Prostate gland (tissue), 2 donors: ENCODE data around the gene TLCD5.

Experiments used
- CTCF ChIP-seq, 4 experiments: fragments of 200-600 bp in 2 of 4; fragments of 450-650 bp in 2 of 4; sonication (generic) in 2 of 4; IDR thresholded peaks; 1 replicate in 3 of 4; 2 replicates in 1 of 4; pipeline ENCODE4 v1.5.1; 2016 to 2019; ENCODE audit warnings: antibody characterized with exemption in 4 of 4, mild to moderate bottlenecking in 2 of 4, moderate library complexity in 2 of 4
- POLR2AphosphoS5 ChIP-seq: sonication (generic); formaldehyde crosslinking; IDR thresholded peaks from one replicate; pipeline ENCODE4 v1.6.1; 2017; ENCODE audit warnings: antibody characterized with exemption

GRCh38 chr11:120281143-120281795, 43.8 kb upstream of the TLCD5 start:
- TF ChIP-seq POLR2AphosphoS5 (no peak), CTCF (IDR thresholded peaks at IDR 0.05) (no peak)
